Measurements from ENCODE around the gene FAM229B.
A peak's percentile ranks its signal among the peaks of the same experiment; 100 is the strongest.

FAM229B gene

GRCh38 chr6:112144145-112144926 is 56.9 kb downstream of the FAM229B start:
- DNase-seq: peak; percentile 9 to 52

DNA sequence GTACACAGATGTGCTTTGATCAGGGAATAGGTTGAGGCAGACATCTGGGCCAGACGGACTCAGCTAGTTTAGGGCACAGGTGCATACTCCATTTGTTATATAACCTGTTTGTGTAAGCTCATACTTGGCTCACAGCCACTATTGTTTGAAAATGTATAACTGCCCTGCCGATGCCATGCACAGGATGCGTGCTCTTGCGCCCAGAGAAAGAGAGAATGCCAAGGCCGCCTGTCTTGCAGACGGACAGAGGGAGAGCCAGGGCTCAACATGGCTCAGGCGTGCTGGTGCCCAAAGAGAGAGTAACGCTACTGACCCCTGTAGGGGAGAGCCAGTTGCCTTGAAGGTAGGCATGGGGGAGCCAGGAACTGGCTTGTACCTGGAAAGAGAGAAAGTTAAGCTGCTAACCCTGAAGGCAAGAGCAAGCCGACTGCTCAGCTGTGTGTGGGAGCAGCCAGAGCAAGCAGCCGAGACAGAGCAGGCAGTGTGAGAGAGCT is 57.7 kb downstream of the FAM229B start:
- DNase-seq: no peak

DNA sequence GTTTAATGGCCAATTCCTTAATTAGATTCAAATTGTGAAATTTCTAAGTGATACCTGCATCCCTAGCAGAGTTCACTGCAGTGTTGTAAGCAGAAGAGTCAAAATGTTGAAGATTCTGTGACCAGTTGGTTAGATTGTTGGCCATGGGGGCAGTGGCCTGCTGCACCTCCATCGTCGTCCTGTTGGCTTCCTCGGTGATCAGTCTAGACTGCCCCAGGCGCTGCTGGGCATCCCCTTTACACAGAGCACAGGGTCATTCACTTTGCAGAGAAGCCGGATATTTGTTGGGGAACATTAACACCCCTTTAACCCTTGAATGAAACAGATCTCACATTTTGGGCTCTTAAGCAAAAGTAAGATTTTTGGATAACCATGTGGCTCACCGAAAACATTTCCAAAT is 60.7 kb downstream of the FAM229B start:
- no peak for DNase-seq

DNA sequence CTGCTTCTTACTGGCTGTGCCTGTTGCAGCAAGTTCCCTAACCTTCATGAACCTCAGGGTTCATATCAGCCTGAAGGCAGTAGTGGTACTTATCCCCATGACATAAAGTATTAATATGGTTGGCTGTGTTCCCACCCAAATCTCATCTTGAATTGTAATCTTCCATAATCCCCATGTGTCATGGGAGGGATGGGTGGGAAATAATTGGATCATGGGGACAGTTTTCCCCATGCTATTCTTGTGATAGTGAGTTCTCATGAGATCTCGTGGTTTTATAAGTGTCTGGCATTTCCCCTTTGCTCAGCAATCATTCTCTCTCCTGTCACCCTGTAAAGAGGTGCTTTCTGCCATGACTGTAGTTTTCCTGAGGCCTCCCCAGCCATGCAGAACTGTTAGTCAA is 61.8 kb downstream of the FAM229B start:
- no peak for DNase-seq

- no peak for DNase-seq
These were observed 62.4 kb downstream of the FAM229B start for GRCh38 chr6:112149719-112150263.

GRCh38 chr6:112150363-112150762 is 63.0 kb downstream of the FAM229B start:
- no peak for DNase-seq

All from NCI-H446 (cell line).